GM19240 (cell line): ENCODE data around the gene CATSPERZ.

Source experiments
- DNase-seq: peaks from one replicate; pipeline ENCODE4 v3.0.0; 2011; ENCODE audit warnings: low spot score; ENCODE audit not compliant: insufficient read length

CATSPERZ gene

DNA sequence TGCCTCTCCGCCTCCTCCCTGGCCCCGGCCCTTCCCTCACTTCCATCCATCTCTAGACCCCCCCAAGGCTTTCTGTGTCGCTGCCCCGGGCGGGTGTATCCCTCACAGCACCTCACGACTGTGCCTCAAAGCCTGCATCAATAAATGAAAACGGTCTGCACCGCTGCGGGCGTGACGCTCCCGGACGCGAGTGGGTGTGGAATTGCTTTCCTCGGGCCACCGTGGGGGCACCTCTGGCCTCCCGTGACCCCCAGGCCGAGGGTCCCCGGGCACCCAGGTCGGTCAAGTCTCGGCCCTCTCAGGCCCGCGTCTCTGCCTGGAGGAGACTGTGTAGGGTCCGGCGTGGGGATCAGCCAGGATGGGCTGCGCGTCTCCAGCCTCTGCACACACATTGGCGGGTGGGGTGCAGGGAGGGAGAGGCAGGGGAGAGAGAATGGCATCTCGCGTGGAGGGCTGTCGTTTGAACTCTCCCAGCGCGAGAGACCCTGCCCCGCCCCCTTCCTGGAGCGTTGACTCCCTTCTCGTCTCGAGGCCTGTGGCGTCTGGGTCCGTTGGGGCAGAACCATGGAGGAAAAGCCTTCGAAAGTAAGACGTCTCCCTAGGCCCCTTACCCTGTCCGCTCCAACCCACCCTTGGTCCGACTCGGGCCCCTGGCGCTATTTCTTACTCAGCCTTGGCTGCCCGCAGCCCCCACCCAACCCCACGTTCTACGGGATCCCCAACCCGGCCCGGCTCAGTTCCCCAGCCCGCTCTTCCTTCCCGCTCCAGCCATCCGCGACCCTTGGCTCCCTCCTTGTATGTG is at the start of gene CATSPERZ:
Gene CATSPERZ, plus strand, starts transcription at position 512 of the 802 bp plus-strand sequence. Its CDS starts 53 bp downstream, at position 565.
- no peak for DNase-seq

GRCh38 chr11:64250415-64251015 is 49.6 kb upstream of the CATSPERZ start:
- no peak for DNase-seq

- DNase-seq = peak; percentile 79
Observed at GRCh38 chr11:64251016-64251752, 49.0 kb upstream of the CATSPERZ start, which contains the start of gene PLCB3. TSS of gene PLCB3 (plus strand) at chr11:64251530. CDS start at chr11:64251650, 120 bp downstream.

DNA sequence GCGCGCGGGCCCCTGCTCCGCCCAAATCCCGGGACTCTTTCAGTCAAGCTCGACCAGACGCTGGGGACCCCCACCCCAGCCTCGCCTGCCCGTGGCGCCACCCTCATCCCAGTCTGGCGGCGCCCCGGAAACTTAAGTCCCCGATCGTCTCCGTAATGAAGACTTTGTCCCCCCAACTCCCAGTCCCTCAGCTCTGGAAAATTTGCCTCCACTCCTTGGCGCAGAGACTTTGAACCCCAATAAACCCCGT is 48.5 kb upstream of the CATSPERZ start:
- DNase-seq = no peak

DNA sequence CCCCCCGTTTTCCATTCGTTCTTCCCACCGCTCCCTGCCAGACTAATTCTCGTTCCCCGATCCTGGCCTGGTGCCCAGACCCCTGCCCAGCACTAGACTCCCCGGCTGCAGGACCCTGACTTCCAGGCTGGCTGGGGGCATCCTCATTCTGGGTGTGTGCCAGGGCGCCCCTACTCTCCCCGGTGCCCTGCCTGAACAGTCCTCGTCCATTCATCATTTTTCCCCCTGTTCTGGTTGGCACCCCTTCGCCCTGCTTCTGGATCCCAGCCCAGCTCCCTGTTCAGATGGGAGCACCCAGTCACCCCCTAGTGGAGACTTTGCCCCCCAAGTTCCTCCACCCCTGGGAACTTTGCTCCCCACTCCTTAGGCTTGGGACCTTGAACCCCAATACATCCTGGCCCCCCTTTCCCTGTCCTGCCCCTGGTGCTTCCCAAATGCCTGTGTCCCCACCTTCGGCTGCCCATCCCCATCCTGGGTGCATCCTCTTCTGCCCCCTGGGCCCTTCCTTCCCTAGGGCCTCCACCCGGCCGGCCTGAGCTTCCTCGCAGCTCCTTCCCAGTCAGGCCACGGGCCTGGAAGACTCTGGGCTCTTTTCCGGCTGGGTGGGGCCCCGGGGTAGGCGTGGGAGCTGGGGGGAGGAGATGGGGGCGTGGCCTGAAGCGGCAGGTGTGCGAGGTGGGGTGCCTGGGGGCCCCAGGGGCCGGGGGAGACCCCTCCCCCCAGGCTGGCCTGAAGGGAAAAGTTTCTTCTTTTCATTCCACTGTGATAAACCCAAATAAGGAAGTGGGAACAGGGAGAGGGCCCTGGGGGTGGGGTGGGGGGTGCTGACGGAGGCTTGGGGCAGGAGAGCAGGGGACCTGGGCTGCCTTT is 47.9 kb upstream of the CATSPERZ start:
- DNase-seq = no peak

- no peak for DNase-seq
Observed at GRCh38 chr11:64253043-64253442, 47.1 kb upstream of the CATSPERZ start.

- DNase-seq = no peak
Observed at GRCh38 chr11:64253481-64253880, 46.7 kb upstream of the CATSPERZ start.

DNA sequence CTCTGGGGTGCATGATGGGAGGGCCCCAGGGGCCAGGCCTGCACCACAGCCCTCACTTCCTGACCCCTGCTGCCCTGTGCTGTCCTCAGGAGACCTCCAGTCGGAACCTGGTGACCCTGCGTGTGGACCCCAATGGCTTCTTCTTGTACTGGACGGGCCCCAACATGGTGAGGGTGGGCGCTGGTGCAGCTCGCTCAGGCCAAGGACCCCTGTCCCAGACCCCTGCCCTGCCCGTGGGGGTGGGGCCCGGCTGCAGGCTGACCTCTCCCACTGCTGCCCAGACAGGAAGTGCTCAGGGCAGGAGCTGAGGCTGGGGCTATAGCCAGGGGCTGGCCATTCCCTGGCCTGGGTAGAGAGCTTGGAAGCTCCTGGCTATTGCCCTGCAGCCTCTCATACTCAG is 45.8 kb upstream of the CATSPERZ start:
- DNase-seq = no peak

- no peak for DNase-seq
Observed at GRCh38 chr11:64255135-64256128, 44.7 kb upstream of the CATSPERZ start.

- DNase-seq = no peak
Observed at GRCh38 chr11:64256300-64256699, 43.9 kb upstream of the CATSPERZ start.

DNA sequence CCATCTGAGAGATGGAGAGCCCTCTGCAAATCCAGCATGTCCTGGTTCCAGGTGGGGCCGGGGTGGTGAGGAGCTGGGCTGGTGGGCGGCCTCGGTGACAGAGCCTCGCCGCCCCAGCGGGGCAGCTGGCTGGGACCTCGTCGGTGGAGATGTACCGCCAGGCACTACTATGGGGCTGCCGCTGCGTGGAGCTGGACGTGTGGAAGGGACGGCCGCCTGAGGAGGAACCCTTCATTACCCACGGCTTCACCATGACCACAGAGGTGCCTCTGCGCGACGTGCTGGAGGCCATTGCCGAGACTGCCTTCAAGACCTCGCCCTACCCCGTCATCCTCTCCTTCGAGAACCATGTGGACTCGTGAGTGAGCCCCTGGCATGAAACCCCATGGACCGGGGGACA is 41.8 kb upstream of the CATSPERZ start:
- DNase-seq = no peak

GRCh38 chr11:64258946-64259532 is 41.1 kb upstream of the CATSPERZ start:
- DNase-seq = no peak

- DNase-seq = no peak
Observed at GRCh38 chr11:64259533-64260067, 40.6 kb upstream of the CATSPERZ start.

GRCh38 chr11:64260147-64260708 is 39.9 kb upstream of the CATSPERZ start:
- DNase-seq = no peak

- DNase-seq = no peak
Observed at GRCh38 chr11:64261556-64262080, 38.5 kb upstream of the CATSPERZ start.

- DNase-seq = no peak
Observed at GRCh38 chr11:64262271-64263002, 37.7 kb upstream of the CATSPERZ start.

GRCh38 chr11:64263021-64263946 is 36.9 kb upstream of the CATSPERZ start:
- no peak for DNase-seq
